ENCODE data around the gene MRPS9.

- no peak for TF ChIP-seq CBX3 (IDR thresholded peaks at IDR 0.05; ENCODE audit: low read depth)
- TF ChIP-seq YY1 (IDR thresholded peaks at IDR 0.05; ENCODE audit: extremely low read depth, insufficient replicate concordance, low read depth, low read length), result no peak
- TF ChIP-seq CTCF (IDR thresholded peaks at IDR 0.05 in 2 of 3, conservative IDR thresholded peaks at IDR 0.05 in 1 of 3; ENCODE audit: borderline replicate concordance in 1 of 3, insufficient read depth in 1 of 3, low read depth in 2 of 3, low read length in 2 of 3), result no peak
- TF ChIP-seq RAD21 (IDR thresholded peaks at IDR 0.05; ENCODE audit: low read depth), result no peak
- TF ChIP-seq POLR2A (IDR thresholded peaks at IDR 0.05; ENCODE audit: borderline replicate concordance, extremely low read depth, insufficient read depth, insufficient read length), result no peak
- TF ChIP-seq ZBTB33 (IDR thresholded peaks at IDR 0.05; ENCODE audit: extremely low read depth, insufficient replicate concordance, low read length), result no peak
- TF ChIP-seq EZH2 (IDR thresholded peaks at IDR 0.05), result no peak
Observed at GRCh38 chr2:105099153-105099552, 61.3 kb downstream of the MRPS9 start.
